GM12892 (cell line): ENCODE results near the gene P2RY12.
"Not testable (repeated sequence)": the region's sequence is repeated elsewhere in the genome, so short reads cannot be mapped to it uniquely, and the experiment has no call there.

Experiments
- POLR2A ChIP-seq: IDR thresholded peaks from 2 replicates; pipeline ENCODE4 v1.6.1; 2011; ENCODE audit warnings: low read depth, low read length, control low read depth
- POLR2AphosphoS5 ChIP-seq: IDR thresholded peaks from 2 replicates; pipeline ENCODE4 v1.6.1; 2011; ENCODE audit warnings: low read depth, low read length, control low read depth
- TAF1 ChIP-seq: IDR thresholded peaks from 2 replicates; pipeline ENCODE4 v1.6.1; 2011; ENCODE audit warnings: low read depth, mild to moderate bottlenecking, control low read depth, low read length, borderline replicate concordance

DNA sequence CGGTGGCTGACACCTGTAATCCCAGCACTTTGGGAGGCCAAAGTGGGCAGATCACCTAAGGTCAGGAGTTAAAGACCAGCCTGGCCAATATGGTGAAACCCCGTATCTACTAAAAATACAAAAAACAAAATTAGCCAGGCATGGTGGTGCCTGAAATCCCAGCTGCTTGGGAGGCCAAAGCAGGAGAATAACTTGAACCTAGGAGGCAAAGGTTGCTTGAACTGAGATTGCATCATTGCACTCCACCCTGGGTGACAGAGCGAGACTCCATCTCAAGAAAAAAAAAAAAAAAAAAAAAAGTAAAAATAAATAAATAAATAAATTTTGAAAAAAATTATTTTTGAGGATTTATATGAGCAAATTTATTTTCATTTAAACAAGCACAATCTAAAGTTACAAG, 7.6 kb upstream of the P2RY12 start:
- TF ChIP-seq POLR2A, POLR2AphosphoS5, TAF1: not testable (repeated sequence)
